ENCODE data around the gene SOX8.

Gene SOX8

GRCh38 chr16:972316-973002, 9.1 kb upstream of the SOX8 start:
- no peak for DNase-seq (ENCODE audit: low read depth, low spot score)

- DNase-seq (ENCODE audit: low read depth, low spot score), result no peak
Measured at GRCh38 chr16:973366-973765, 8.2 kb upstream of the SOX8 start.

- DNase-seq (ENCODE audit: low read depth, low spot score), result no peak
Measured at GRCh38 chr16:974001-974601, 7.5 kb upstream of the SOX8 start.

GRCh38 chr16:974611-975261, 6.8 kb upstream of the SOX8 start:
- no peak for DNase-seq (ENCODE audit: low read depth, low spot score)

GRCh38 chr16:975291-975690, 6.3 kb upstream of the SOX8 start:
- DNase-seq (ENCODE audit: low read depth, low spot score), result no peak

- DNase-seq (ENCODE audit: low read depth, low spot score), result no peak
Measured at GRCh38 chr16:976389-976931, 5.1 kb upstream of the SOX8 start.

GRCh38 chr16:977081-977701, 4.4 kb upstream of the SOX8 start:
- no peak for DNase-seq (ENCODE audit: low read depth, low spot score)

GRCh38 chr16:977896-978295, 3.7 kb upstream of the SOX8 start:
- DNase-seq (ENCODE audit: low read depth, low spot score), result no peak

- DNase-seq (ENCODE audit: low read depth, low spot score), result no peak
Measured at GRCh38 chr16:978403-978802, 3.2 kb upstream of the SOX8 start.

- no peak for DNase-seq (ENCODE audit: low read depth, low spot score)
Measured at GRCh38 chr16:979147-979546, 2.4 kb upstream of the SOX8 start.

- no peak for DNase-seq (ENCODE audit: low read depth, low spot score)
Measured at GRCh38 chr16:979859-980594, 1.5 kb upstream of the SOX8 start.

- no peak for DNase-seq (ENCODE audit: low read depth, low spot score)
Measured at GRCh38 chr16:980595-980854, 1.0 kb upstream of the SOX8 start.

GRCh38 chr16:982145-983043, 824 bp downstream of the SOX8 start:
- DNase-seq (ENCODE audit: low read depth, low spot score), result no peak

- peak; percentile 59 for DNase-seq (ENCODE audit: low read depth, low spot score)
Measured at GRCh38 chr16:983044-984030, 1.8 kb downstream of the SOX8 start.

GRCh38 chr16:984121-984694, 2.6 kb downstream of the SOX8 start:
- DNase-seq (ENCODE audit: low read depth, low spot score), result no peak

GRCh38 chr16:984736-985636, 3.4 kb downstream of the SOX8 start:
- DNase-seq (ENCODE audit: low read depth, low spot score), result no peak

- no peak for DNase-seq (ENCODE audit: low read depth, low spot score)
Measured at GRCh38 chr16:985646-986400, 4.3 kb downstream of the SOX8 start.

- no peak for DNase-seq (ENCODE audit: low read depth, low spot score)
Measured at GRCh38 chr16:986411-986810, 4.8 kb downstream of the SOX8 start.

All from ELF-1 (cell line).